NCI-H187 (cell line): ENCODE data around the gene SPOCK1.
"Not testable (repeated sequence)": the region's sequence is repeated elsewhere in the genome, so short reads cannot be mapped to it uniquely, and the experiment has no call there.

ENCODE experiments used
- DNase-seq, 2 experiments: peaks; one replicate each; lab custom pipeline; 2025; lab: John Stamatoyannopoulos, UW

Gene SPOCK1

DNA sequence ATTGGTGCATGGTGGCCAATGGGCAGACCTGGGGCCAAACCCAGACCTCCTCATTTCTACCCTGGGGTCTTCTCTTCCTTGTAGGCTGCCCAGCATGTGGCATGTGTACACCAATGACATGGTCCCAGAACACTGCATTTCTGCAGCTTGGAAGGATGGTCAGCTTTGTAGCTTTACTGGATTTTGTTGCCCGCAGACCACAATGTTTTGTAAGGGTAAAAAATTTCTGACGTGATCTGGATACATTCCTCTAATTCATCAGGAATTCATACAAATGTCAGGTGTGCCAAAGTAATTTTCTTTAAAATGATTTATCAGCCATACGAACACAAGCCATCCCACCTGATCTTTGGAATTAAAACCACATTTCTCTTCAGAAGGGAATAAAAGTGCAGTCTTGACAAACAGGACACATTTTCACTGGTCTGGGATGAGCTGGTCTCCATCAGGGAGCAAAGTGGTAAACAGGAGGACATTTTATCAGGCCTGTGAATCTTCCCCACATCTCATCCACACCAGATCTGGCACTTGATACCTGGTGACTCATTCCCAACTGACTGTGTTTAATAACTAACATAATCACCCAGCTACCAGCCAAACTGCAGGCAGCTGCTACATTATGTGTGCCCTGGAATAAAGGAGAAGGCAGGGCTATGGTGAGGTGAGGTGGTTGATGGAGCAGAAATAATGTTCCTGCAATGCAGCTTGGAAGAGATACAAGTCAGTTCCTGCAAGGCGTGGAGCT is 103.9 kb downstream of the SPOCK1 start:
- DNase-seq: no peak

DNA sequence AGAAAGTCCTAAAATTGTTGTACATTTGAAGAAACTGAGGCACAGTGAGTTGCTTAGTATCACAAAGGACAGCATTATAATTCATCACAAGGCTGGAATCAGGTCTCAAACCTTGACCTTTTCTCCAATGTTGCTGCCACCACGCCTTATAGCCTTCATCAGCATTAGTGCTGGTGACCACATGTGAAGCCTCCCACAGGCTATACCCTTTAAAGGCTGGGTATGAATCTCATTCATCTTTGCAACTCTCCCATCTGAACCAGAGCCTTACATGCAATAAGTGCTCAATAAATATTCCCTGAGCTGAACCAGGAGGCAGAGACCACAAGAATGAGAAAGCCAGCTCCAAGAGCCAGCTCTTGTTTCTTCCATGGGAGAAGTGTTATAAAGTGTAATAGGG is 104.7 kb downstream of the SPOCK1 start:
- DNase-seq: no peak

DNA sequence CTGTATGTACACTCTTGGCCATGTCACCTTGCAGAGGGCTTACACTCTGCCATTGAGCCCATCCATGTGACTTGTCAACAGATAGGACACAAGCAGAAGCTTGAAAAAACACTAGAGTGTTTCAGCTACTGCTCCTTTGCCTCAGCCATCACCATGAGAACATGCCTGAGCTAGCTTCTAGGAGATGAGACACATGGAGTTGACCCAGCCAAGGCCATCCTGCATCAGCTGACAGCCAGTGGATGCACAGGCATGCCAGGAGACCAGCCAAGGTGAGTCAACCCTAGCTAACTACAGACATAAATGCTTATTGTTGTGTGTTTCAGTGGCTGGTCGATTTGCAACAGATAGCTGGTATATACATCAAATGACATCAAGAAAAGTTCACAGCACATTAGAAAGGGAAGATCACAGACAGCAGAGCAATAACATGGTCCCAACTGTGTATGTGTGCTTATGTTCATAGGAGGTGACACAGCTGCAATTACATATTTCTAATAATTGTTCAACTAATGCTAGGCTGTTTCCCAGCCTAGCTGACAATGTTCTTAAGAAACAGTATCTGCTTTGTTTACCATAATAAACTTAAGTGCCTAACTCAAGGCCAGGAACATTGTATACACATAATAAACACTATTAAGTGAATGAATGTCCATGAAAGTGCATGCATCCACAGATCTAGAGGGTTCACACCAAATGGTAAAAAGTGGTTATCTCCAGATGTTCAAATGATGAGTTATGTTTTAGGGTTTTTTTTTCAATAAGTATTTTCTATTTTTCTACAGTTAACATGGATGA is 105.7 kb downstream of the SPOCK1 start:
- DNase-seq: no peak

DNA sequence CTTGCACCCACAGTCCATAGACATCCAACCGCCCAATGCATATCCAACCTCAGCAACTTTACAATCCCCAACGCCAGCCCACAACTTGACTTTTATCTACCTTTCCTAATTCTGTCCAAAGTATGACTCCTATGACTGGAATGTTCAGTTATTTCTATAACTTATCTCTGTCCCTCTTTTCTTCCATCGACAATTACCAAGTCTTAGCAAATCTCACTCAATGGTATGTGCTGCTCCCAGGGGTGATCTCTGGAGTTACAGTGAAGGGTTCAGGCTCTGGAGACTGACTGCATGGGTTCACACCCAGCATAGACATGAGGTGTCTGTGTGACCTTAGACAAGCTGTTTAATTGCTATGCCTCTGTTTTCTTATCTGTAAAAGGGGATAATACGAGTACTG is 106.9 kb downstream of the SPOCK1 start:
- no peak for DNase-seq

DNA sequence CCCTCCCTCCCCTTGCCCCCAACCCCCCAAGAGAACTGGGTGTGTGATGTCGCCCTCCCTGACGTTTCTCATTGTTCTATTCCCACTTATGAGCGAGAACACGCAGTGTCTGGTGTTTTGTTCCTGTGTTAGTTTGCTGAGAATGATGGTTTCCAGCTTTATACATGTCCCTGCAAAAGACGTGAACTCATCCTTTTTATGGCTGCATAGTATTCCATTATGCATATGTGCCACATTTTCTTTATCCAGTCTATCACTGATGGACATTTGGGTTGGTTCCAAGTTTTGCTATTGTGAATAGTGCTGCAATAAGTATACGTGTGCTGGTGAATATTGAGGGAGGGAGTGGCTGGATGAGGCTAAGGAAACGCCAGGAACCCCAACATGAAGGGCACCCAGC is 108.1 kb downstream of the SPOCK1 start:
- not testable (repeated sequence) for DNase-seq

DNA sequence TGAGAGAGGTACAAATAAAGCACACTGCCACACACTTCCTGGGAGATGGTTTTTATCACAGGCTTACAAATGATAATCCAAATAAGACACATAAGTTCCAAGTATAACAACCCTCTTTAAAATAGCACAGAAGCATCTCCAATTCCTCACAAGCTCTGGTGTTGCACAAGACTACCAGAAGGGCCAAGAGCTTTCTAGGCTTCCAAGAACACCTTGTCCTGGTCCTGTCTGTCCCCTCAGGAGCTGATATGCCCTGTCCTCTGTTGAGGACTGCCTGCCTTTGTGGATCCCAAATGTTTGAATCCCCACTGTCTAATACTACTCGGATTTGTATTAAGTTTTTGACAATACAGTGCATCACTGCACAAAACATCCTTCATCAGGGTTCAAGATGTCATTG is 110.1 kb downstream of the SPOCK1 start:
- DNase-seq: no peak

DNA sequence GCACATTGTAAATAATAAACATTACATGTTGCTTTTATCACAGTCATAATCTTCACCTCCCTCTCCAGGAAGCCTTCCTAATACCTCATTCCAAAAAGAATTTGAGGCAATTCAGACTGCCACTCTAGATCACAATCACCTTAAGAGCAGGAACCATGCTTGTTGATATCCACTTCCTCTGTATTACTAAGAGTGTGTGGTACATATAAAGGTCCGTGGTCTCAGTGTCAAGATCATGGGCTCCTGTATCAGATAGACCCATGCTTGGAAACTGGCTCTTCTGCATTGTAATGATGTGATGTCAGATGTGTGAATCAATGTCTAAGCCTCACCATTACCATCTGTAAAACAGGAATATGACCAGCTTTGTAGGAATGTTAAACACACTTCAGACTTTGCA is 114.1 kb downstream of the SPOCK1 start:
- no peak for DNase-seq

DNA sequence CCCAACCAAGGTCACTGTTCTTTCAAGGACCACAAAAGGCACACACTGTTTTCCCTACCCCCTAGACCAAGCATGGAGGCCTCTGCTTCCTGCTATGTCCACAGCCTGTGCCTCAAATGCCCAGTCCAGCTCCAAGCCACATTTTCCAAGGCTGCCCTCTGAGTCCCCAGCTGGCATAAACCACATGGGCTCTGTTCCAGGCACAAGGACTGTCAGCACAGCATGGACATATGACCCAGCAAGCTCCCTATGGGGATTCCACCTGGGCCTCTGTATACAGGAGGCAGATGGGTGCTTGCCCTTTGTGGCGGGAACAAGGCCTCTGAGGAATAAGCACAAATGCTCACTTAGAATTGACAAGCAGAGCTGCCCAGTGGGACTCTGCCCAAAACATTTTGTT is 115.2 kb downstream of the SPOCK1 start:
- no peak for DNase-seq

DNA sequence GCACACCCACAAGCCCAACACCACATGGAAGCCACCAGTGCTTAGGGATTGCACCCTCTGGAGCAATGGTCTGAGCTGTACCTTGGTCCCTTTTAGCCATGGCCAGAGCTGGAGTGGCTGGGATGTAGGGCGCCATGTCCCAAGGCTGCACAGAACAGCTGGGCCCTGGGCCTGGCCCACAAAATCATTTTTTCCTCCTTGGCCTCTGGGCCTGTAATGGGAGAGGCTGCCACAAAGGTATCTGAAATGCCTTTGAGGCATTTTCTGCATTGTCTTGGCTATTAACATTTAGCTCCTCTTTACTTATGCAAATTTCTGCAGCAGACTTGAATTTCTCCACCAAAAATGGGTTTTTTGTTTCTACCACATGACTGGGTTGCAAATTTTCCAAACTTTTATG is 117.6 kb downstream of the SPOCK1 start:
- DNase-seq: no peak

DNA sequence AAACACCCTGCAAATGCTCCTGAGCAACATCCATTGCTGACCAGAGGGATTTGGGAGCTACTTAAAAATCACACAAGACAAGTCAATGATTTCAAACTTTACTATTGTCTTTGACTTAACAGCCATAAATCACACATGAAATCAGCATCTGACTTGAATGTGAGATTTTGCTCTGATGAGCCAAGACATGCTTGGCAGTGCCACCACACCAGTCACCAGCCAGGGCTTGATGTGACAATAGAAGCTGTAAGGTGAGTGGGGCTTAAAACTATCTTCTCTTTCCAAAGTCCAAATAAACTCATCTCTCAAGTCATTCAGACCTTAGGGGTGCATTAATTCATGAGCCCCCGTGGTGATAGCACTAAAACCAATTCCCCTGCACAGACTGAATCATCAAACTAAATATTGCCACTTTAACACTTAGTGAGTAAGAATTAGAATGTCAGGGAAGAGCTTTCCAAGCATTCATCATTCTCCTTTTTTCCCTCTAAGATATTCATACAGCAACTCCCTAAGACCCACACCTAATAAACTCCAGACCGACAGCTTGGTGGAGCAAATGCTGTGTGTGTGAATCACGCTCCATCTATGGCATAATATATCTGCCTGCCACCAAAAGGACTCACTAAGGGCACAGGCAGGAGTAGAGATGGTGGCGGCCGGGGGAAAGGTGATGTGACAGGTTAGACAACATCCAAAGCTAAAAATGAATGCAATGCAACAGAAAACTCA is 119.4 kb downstream of the SPOCK1 start:
- no peak for DNase-seq

DNA sequence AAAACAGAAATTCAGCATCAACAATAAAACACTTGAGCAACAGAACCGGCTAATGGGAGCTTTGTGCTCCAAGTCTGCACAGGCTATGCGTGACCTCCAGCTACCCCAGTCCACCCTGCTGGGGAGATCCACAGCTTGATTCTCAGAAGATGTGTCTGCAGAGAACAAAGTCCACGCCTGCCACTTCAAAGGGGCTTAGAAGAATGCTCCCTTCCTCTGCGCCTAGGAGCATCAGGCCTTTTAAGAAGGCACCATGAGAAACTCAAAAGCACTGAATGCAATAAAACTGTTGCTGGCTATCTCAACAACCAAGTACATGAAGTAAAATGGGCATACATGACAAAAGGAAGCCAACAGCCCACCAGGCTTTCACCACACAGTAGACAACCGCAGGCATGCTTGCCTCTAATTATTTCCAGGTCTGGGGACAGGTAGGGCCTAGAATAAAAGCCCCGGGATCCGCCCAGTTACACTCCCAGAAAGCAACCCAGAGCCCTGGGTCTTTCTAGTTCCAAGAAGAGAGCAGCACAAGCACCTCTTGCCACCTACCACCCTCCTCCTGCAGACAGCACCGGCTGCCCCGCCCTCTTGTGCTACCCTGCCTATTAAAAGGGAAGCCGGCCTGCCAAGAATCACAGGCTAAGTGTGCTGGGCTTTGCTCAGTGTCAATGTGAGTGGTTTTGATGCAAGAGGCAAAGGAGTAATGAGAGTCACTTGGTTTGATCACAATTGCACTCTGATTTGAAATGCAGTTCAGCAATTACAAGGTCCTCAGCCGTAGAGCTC is 123.2 kb downstream of the SPOCK1 start:
- peak; percentile 82 to 85 for DNase-seq

DNA sequence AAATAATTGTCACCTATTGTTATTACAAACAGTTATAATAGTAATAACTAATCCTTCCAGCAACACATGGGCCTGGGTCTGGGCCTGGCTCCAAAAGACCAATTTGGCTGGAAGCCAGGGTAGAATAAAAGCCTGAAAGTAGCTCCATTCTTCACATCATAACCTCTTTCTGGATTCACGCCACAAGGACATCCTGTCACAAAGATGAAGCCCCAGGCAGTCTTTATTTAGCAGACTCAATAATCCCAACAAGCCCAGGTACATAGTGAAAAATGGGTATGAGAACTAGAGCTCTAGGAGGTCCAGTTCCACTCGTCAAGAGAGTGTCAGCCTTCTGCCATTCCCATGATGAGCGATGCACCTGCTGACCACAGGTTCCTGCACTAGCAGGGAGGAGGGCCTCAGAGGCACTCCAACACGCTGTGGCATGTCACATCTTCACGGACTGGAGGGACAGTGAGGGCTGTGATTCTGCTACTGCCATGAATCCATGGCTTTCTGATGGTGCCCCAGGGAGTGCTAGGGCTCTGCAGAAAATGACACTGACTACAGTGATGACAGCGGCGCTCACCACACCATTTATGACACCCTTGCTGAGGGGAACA is 124.9 kb downstream of the SPOCK1 start:
- peak; percentile 67 to 89 for DNase-seq

DNA sequence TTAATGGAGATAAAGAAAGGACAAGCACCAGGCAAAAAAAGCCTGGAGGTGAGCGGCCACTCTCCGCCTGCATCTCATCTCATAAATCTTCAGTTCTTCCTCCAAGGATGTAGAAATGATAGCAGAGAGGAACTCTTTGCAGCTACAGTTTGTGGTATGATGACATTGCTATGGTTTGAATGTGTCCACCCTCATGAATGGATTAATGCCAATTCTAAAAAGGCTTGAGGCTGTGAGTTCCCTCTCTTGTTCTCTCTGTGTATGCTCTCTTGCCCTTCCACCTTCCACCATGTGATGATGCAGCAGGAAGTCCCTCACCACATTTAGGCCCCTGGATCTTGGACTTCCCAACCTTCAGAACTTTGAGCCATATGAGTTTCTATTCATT is 126.4 kb downstream of the SPOCK1 start:
- DNase-seq: no peak

DNA sequence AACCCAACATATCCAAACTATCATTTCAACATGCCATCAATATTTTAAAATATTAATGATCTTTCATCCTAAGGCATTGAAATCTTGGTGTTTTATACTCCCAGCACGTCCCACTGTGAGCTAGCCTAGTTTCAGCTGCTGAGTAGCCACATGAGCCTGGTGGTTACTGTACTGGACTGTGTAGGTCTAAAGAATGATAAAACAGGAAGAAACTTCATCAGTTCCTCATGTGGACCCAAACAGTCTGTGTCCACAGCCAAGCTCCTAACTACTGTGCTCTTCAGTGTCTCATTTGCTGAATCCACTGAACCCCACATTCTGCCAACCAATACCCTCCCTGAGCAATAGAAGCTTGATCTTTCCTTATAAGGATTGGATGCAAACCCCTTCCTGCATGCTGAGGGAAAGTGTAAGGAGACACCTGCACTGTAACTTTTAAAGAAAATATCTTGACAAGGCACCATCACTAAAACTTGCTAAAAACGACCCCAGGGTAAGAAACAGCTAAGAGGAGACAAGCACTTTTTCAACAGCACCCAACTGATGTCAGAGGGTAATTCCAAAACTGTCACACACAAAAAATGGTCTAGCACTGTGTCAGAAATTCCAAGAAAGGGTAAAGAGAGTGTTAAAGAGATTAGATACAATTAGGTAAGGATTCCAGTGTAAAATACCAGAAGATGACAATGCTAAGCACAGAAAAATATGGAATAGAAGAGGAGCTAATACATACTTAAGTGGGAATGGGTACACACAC is 126.9 kb downstream of the SPOCK1 start:
- no peak for DNase-seq

DNA sequence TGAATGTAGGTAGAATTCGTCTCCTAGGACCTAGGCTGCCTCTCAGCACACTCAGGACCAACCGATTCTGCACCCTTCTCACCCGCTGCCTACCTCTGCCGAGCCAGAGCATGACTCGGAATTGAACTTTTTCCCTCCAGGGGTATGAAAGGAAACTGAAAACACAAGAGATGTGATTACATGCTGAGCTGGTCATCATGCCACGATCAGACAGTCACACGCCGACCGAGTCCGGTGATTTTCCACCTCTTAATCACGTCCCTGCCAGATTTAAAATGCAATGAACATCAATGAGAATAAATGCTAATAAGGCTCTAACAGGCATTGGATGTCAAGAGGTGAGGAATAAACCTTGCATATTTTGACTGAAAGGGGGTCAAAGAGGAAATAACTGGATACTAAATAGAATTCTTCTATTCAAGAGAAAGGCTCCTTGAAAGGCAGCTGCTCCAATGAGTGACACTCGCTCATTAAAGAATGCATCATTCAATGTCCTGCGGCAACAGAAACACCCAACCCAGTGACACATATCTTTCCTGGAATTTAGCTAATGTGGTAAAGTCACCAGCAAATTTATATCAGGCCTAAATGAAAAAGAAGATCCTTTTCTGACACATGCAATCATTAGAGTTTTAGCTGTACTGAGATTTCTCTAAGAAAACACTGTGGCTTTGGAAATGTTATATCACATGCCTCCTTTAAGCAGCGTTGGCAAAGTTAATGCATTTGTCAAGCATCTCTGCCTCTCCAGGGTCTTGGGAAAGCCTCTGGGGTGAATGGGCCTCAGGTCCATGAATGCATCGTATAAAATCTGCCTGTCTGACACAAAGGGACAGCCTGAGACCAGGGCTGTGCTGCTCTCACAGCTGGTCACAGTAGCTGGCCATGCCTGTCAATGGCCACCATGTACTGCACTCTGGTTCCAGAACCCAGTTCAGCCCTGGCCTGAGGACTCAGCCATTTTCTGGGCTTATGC is 128.7 kb downstream of the SPOCK1 start:
- DNase-seq: no peak

DNA sequence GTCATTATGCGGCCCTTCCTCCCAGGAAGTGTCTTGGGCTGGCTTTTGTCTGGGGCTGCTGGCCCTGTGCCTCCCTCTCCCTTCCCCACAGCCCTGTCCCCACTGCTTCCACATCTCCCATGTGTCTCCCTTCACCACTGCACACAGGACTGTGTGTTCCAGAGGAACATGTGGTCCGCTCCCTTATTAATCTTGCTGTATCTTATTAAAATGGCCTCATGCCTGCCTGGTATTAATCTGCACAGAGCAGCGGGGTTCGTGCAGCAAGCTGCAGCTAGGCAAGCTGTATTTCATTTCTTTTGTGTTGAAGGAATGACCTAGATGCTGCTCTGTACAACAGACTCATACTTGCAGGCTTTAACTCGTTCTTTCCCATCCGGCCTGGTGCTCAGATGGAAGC is 130.5 kb downstream of the SPOCK1 start:
- DNase-seq: no peak

DNA sequence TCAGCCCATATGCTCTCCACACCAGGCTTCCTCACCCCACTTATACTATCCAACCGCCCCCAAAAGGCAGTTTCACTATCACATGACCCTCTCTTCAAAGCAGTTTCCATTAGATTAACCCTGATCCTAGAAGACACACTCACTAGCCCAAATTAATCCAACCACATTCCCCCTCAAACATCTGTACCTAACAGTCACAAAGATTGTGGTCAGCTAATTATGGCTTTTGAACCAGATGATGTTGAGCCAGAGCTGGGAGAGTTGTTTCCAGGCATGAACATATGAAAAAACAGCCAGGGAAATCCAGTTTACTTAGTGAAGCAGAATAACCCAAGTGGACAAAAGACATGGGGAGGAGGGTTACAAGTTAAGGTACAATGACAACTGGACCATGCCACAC is 131.2 kb downstream of the SPOCK1 start:
- no peak for DNase-seq

DNA sequence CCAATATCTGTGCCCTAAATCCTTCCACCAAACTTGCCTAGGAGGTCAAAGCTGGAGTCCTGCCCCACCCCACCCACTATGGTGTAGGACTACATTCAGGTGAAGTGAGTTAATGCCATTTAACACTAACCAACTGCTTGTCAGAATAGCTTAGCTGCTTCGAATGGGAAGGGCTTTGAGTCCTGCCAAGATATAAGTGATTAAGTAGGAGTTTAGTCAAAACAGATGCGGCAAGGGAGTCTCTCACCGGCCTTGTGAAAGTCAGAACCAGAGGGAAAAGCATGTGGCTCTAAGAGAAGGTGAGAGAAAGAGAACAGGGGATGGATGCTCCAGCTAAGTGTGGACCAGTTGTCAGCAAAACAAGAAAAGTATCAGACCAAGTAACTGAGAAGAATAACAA is 132.6 kb downstream of the SPOCK1 start:
- DNase-seq: no peak

DNA sequence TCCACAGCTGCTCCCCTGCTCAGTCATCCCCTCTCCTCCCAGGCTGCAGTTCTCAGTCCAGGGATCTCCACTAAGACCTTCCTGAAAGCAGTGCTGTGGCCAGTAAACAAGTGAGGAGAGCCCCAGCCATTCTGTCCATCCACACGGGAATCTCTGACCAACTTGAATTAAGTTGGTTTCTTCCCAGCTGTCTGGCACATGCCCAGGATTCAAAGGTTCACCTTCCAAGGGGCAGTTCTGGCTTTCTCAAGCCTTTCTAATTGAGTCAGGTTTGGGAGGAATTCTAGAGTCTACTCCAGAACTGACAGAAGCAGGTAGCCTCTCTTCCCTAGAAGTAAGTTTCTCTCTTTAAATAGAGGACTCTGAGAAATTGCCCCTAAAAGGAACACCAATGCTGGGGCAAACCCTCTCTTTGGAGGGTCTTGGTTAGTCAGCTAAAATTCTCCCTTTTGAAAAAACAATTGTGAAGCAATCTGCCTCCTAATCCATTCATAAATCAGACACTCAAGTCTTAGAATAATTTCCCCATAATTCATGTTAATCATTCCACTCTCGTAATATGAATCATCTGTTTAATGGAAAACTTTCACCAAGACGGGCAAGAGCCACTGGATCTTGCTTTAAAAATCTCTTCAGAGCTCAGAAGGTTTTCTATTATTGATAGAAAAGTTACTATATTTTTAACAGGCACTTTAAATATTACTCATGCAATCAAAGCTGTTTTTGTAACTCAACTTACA is 133.8 kb downstream of the SPOCK1 start:
- DNase-seq: no peak
